HCT116 (cell line): ENCODE data around the gene SRGAP1. TPM values are rescaled to one million over a fixed set of nuclear protein-coding genes. Genes with fewer than 3 reads are reported as not detected.

Source experiments
- ATAC-seq: fragments of 200-7000 bp; cut with Tn5 transposase; 2 replicates; pipeline ENCODE4 v1.9.1; 2020; ENCODE audit warnings: mild to moderate bottlenecking, moderate library complexity
- BruUV-seq: library from RNA; stranded (reverse); fragments of 400-500 nt; replicated peaks from 2 replicates; lab custom pipeline; 2021; lab: Mats Ljungman, UMichigan
- CTCF ChIA-PET: fragments of 300-600 bp; sonication (Branson Sonifier 250); formaldehyde crosslinking; loops from one replicate; lab custom pipeline; 2021; ENCODE audit warnings: antibody characterized with exemption; lab: Charles Lee
- POLR2A ChIA-PET: fragments of 300-600, 350-600 bp; sonication (Branson Sonifier 250); formaldehyde crosslinking; loops from one replicate; lab custom pipeline; 2021; ENCODE audit warnings: antibody characterized with exemption; lab: Charles Lee
- RAD21 ChIA-PET, 2 experiments: fragments of 300-600 bp; sonication (Branson Sonifier 250); formaldehyde crosslinking; loops; one replicate each; lab custom pipeline; 2023; ENCODE audit warnings: low total read pairs in 2 of 2; ENCODE audit not compliant: uncharacterized antibody in 2 of 2, unreplicated experiment in 2 of 2, low non-redundant PET in 1 of 2; lab: Charles Lee
- DNase-seq: peaks from one replicate; pipeline ENCODE4 v3.0.0-alpha.2; 2010; ENCODE audit warnings: low read depth, low spot score
- H2AFZ ChIP-seq: fragments of 200-600 bp; shearing (Covaris generic), sonication (generic); 2 replicates; pipeline ENCODE4 v1.6.1; 2017; ENCODE audit warnings: low read depth, mixed run types, mixed read lengths, antibody characterized with exemption, low read length; ENCODE audit not compliant: poor library complexity, severe bottlenecking
- H3K27ac ChIP-seq: 2 replicates; pipeline ENCODE4 v1.5.1; 2012; ENCODE audit warnings: low read depth, low read length
- H3K27me3 ChIP-seq: fragments of 200-600 bp; sonication (generic); 2 replicates; pipeline ENCODE4 v1.6.1; 2016; ENCODE audit warnings: mixed run types, low read length, mixed read lengths; ENCODE audit not compliant: insufficient read depth
- H3K36me3 ChIP-seq, 2 experiments: fragments of 200-500 bp in 1 of 2; fragments of 200-600 bp in 1 of 2; sonication (Bioruptor generic) in 1 of 2; sonication (generic) in 1 of 2; 2 replicates each; pipeline versions ENCODE4 v1.5.1 to v1.6.1; 2014 to 2016; ENCODE audit warnings: low read length in 2 of 2, inconsistent platforms in 1 of 2, mixed read lengths in 1 of 2, mixed run types in 1 of 2; ENCODE audit not compliant: insufficient read depth in 2 of 2, control insufficient read depth in 1 of 2
- H3K4me1 ChIP-seq, 2 experiments: fragments of 200-600 bp in 1 of 2; sonication (generic) in 1 of 2; 2 replicates each; pipeline versions ENCODE4 v1.5.1 to v1.6.1; 2012 to 2017; ENCODE audit warnings: low read length in 2 of 2, inconsistent platforms in 1 of 2, mild to moderate bottlenecking in 1 of 2, mixed read lengths in 1 of 2, mixed run types in 1 of 2, moderate library complexity in 1 of 2; ENCODE audit not compliant: insufficient read depth in 2 of 2, control insufficient read depth in 1 of 2
- H3K4me2 ChIP-seq: fragments of 200-600 bp; sonication (generic); 2 replicates; pipeline ENCODE4 v1.6.1; 2017; ENCODE audit warnings: mixed run types, low read length, mixed read lengths
- H3K4me3 ChIP-seq, 2 experiments: fragments of 200-600 bp in 1 of 2; sonication (generic) in 1 of 2; replicated peaks in 1 of 2; 2 replicates each; pipeline ENCODE4 v1.5.1; 2011 to 2016; ENCODE audit warnings: low read length in 2 of 2, control low read depth in 1 of 2, low read depth in 1 of 2, mild to moderate bottlenecking in 1 of 2, mixed read lengths in 1 of 2, mixed run types in 1 of 2
- H3K79me2 ChIP-seq: fragments of 200-600 bp; sonication (generic); 2 replicates; pipeline ENCODE4 v1.6.1; 2017; ENCODE audit warnings: mild to moderate bottlenecking, mixed run types, low read length, moderate library complexity, mixed read lengths; ENCODE audit not compliant: insufficient read depth
- H3K9ac ChIP-seq: fragments of 200-600 bp; sonication (generic); 2 replicates; pipeline ENCODE4 v1.6.1; 2016; ENCODE audit warnings: low read length, mixed read lengths
- H3K9me2 ChIP-seq: fragments of 200-600 bp; sonication (generic), shearing (Covaris generic); 2 replicates; pipeline ENCODE4 v1.6.1; 2017; ENCODE audit warnings: mixed run types, mild to moderate bottlenecking, moderate library complexity; ENCODE audit not compliant: insufficient read depth
- H3K9me3 ChIP-seq, 2 experiments: fragments of 200-500 bp in 1 of 2; fragments of 200-600 bp in 1 of 2; sonication (Bioruptor generic) in 1 of 2; sonication (generic) in 1 of 2; 2 replicates each; pipeline ENCODE4 v1.6.1; 2014 to 2017; ENCODE audit warnings: low read length in 2 of 2, mixed read lengths in 2 of 2, inconsistent platforms in 1 of 2, low read depth in 1 of 2, mild to moderate bottlenecking in 1 of 2, mixed run types in 1 of 2, moderate library complexity in 1 of 2; ENCODE audit not compliant: control insufficient read depth in 1 of 2, insufficient read depth in 1 of 2
- H4K20me1 ChIP-seq: fragments of 200-600 bp; sonication (generic), shearing (Covaris generic); 2 replicates; pipeline ENCODE4 v1.6.1; 2017; ENCODE audit warnings: mixed run types, mild to moderate bottlenecking, moderate library complexity; ENCODE audit not compliant: insufficient read depth
- CBX3 ChIP-seq: IDR thresholded peaks from 2 replicates; pipeline ENCODE4 v1.6.1; 2012; ENCODE audit warnings: low read depth
- CEBPB ChIP-seq: IDR thresholded peaks from 2 replicates; pipeline ENCODE4 v1.6.1; 2012; ENCODE audit warnings: low read depth
- EGR1 ChIP-seq: IDR thresholded peaks from 2 replicates; pipeline ENCODE4 v1.6.1; 2012; ENCODE audit warnings: low read depth
- POLR2AphosphoS5 ChIP-seq: IDR thresholded peaks from 2 replicates; pipeline ENCODE4 v1.6.1; 2011; ENCODE audit warnings: mild to moderate bottlenecking, low read depth, low read length, moderate library complexity
- RAD21 ChIP-seq: IDR thresholded peaks from 2 replicates; pipeline ENCODE4 v1.6.1; 2012; ENCODE audit warnings: low read depth, mild to moderate bottlenecking
- SIN3A ChIP-seq: IDR thresholded peaks from 2 replicates; pipeline ENCODE4 v1.6.1; 2012; ENCODE audit warnings: low read depth
- TCF7L2 ChIP-seq: IDR thresholded peaks from 2 replicates; pipeline ENCODE4 v1.7.0; 2011; ENCODE audit warnings: borderline replicate concordance, inconsistent platforms; ENCODE audit not compliant: insufficient read depth, insufficient read length; ENCODE audit errors: extremely low read depth
- YY1 ChIP-seq: IDR thresholded peaks from 2 replicates; pipeline ENCODE4 v1.6.1; 2011; ENCODE audit warnings: low read length, low read depth, moderate library complexity, mild to moderate bottlenecking; ENCODE audit not compliant: insufficient replicate concordance; ENCODE audit errors: extremely low read depth
- ZFX ChIP-seq: fragments of 450-650 bp; IDR thresholded peaks from 2 replicates; pipeline ENCODE4 v1.6.1; 2017
- intact Hi-C: fragments of 100-400 bp; cut with micrococcal nuclease; formaldehyde crosslinking; loops from 2 replicates; pipeline ENCODE4 v1.10.0; 2022
- total RNA-seq: library from RNA; stranded (reverse); gene quantifications from one replicate; pipeline ENCODE4 v1.2.1, GENCODE V29; 2021; ENCODE audit not compliant: unreplicated experiment
- TF ChIP-seq, protein P1 (sequence below): IDR thresholded peaks from 2 replicates; pipeline ENCODE4 v1.6.1; 2012; ENCODE audit warnings: low read depth
- TF ChIP-seq, protein P2 (sequence below): IDR thresholded peaks from 2 replicates; pipeline ENCODE4 v1.6.1; 2012
- TF ChIP-seq, protein P3 (sequence below), 3 experiments: fragments of 200-600 bp in 1 of 3; sonication (generic) in 1 of 3; IDR thresholded peaks in 2 of 3; conservative IDR thresholded peaks in 1 of 3; 2 replicates each; pipeline ENCODE4 v1.5.1; 2012 to 2017; ENCODE audit warnings: low read depth in 2 of 3, low read length in 2 of 3, antibody characterized with exemption in 1 of 3, borderline replicate concordance in 1 of 3, control low read depth in 1 of 3, mild to moderate bottlenecking in 1 of 3, mixed read lengths in 1 of 3, mixed run types in 1 of 3, moderate library complexity in 1 of 3; ENCODE audit not compliant: insufficient read depth in 1 of 3
- TF ChIP-seq, protein P4 (sequence below): IDR thresholded peaks from 2 replicates; pipeline ENCODE4 v1.6.1; 2012

Gene SRGAP1
- total RNA-seq, 1 experiment from 2014 or later, result 16.6 TPM

DNA sequence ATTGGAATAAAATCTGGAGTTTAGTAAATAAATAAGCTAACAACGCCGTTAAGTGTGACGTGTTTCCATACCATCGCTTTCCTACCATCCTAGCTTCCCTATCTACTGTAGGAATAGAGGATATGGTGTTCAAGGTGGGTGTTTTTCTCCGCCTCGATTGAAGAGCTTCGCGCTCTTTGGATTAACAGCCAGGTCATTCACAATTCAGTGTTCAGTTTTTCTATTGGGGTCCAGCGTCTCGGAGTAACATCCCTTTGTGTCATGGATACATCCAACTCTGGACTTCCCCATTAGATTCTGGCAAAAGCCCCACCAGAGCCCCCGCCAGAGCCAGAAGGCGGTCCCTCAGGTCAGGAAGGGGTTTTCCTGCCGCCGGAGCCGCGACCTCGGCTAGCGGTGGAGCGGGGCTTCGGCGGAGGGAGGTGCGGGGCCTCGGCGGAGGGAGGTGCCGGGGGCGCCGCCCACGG lies 1.2 kb upstream of the SRGAP1 start (continued):
- TF ChIP-seq, protein P1, sequence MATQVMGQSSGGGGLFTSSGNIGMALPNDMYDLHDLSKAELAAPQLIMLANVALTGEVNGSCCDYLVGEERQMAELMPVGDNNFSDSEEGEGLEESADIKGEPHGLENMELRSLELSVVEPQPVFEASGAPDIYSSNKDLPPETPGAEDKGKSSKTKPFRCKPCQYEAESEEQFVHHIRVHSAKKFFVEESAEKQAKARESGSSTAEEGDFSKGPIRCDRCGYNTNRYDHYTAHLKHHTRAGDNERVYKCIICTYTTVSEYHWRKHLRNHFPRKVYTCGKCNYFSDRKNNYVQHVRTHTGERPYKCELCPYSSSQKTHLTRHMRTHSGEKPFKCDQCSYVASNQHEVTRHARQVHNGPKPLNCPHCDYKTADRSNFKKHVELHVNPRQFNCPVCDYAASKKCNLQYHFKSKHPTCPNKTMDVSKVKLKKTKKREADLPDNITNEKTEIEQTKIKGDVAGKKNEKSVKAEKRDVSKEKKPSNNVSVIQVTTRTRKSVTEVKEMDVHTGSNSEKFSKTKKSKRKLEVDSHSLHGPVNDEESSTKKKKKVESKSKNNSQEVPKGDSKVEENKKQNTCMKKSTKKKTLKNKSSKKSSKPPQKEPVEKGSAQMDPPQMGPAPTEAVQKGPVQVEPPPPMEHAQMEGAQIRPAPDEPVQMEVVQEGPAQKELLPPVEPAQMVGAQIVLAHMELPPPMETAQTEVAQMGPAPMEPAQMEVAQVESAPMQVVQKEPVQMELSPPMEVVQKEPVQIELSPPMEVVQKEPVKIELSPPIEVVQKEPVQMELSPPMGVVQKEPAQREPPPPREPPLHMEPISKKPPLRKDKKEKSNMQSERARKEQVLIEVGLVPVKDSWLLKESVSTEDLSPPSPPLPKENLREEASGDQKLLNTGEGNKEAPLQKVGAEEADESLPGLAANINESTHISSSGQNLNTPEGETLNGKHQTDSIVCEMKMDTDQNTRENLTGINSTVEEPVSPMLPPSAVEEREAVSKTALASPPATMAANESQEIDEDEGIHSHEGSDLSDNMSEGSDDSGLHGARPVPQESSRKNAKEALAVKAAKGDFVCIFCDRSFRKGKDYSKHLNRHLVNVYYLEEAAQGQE, result no peak
- TF ChIP-seq, protein P2, sequence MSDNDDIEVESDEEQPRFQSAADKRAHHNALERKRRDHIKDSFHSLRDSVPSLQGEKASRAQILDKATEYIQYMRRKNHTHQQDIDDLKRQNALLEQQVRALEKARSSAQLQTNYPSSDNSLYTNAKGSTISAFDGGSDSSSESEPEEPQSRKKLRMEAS, result no peak

DNA sequence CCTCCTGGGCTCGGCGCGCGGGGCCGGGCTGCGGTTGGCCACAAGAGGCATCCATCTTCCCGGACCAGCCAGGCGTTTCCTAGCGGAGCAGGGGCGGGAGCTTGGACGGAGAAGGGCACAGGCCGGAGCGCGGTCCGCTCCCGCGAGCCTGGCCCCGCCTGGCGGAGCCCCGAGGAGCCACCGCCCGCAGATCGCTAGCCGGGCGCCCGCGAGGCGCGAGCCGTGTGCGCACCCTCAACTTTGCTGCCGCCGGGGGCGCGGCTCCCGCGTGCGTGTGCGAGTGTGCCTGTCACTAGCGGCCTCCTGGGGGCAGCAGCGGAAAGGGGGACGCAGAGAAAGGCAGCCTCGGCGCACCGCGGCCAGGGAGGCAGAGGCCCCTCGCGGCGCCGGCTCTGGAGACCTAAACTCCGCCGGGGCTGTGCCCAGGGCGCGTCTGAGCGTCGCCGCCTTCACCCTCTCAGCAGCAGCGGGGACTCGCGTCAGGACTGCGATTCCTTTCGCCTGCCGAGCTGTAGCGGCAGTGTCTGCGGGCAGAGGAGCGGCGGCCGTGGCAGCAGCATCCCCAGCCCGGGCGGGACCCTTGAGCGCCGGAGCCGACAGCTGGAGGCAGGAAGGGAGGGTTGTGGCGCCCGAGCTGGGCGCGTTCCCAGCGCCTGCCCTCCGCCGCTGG lies 644 bp upstream of the SRGAP1 start:
- no TSS peak for BruUV-seq
- intact Hi-C loops, result loop anchor here (1.0 to 10.0 kb wide), 5 partner anchors 75 to 563 kb away; no protein-coding TSS in a partner anchor
- POLR2A ChIA-PET, result interaction anchor here (1.1 kb wide), 1 partner anchor 10 kb away, joined by 3 read pairs; no protein-coding TSS in a partner anchor
- H3K4me1 ChIP-seq, result peaks cover 7 to 25% of the 10 kb centered on the region in 2 experiments; a peak in 3 of 4 replicates
- no peak overlapping the region for H2AFZ ChIP-seq
- CTCF ChIA-PET, result interaction anchor here (0.6 to 2.6 kb wide), 5 partner anchors 10 to 393 kb away, joined by 3 to 11 read pairs (median 7); no protein-coding TSS in a partner anchor
- TF ChIP-seq RAD21 (peak; percentile 99), TCF7L2 (peak; percentile 58), POLR2AphosphoS5 (peak; percentile 59), YY1 (peak; percentile 51), SIN3A (no peak), CEBPB (no peak), CBX3 (0 out of 2 replicates have a peak, but pooled peaks have one; percentile 72), EGR1 (peak; percentile 68; the same call in 1 of the 2 replicates), ZFX (peak; percentile 49; the same call in 1 of the 2 replicates)
- TF ChIP-seq, protein P3, sequence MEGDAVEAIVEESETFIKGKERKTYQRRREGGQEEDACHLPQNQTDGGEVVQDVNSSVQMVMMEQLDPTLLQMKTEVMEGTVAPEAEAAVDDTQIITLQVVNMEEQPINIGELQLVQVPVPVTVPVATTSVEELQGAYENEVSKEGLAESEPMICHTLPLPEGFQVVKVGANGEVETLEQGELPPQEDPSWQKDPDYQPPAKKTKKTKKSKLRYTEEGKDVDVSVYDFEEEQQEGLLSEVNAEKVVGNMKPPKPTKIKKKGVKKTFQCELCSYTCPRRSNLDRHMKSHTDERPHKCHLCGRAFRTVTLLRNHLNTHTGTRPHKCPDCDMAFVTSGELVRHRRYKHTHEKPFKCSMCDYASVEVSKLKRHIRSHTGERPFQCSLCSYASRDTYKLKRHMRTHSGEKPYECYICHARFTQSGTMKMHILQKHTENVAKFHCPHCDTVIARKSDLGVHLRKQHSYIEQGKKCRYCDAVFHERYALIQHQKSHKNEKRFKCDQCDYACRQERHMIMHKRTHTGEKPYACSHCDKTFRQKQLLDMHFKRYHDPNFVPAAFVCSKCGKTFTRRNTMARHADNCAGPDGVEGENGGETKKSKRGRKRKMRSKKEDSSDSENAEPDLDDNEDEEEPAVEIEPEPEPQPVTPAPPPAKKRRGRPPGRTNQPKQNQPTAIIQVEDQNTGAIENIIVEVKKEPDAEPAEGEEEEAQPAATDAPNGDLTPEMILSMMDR (IDR thresholded peaks at IDR 0.05 in 2 of 3, conservative IDR thresholded peaks at IDR 0.05 in 1 of 3; ENCODE audit: borderline replicate concordance in 1 of 3, insufficient read depth in 1 of 3, low read depth in 2 of 3, low read length in 2 of 3), result peak; percentile 72 to 96 (median 87)
- TF ChIP-seq, protein P2, result peak; percentile 85
- TF ChIP-seq, protein P4, sequence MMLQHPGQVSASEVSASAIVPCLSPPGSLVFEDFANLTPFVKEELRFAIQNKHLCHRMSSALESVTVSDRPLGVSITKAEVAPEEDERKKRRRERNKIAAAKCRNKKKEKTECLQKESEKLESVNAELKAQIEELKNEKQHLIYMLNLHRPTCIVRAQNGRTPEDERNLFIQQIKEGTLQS, result no peak
- H3K27me3 ChIP-seq, result no peaks in the 10 kb centered on the region
- no peaks in the 10 kb centered on the region for H3K9me3 ChIP-seq
- no peaks in the 10 kb centered on the region for H3K36me3 ChIP-seq
- H3K4me2 ChIP-seq, result peak overlapping the region; percentile 91
- H3K27ac ChIP-seq, result peak overlapping the region; percentile 80
- ATAC-seq (peak; percentile 88), DNase-seq (peak; percentile 86)
- H3K9ac ChIP-seq, result peak overlapping the region; percentile 85
- H4K20me1 ChIP-seq, result no peaks in the 10 kb centered on the region
- RAD21 ChIA-PET, result interaction anchor here in 1 of 2 experiments (1.2 to 1.5 kb wide), 2 partner anchors 338 to 413 kb away, joined by 4 to 11 read pairs; no protein-coding TSS in a partner anchor
- no peaks in the 10 kb centered on the region for H3K9me2 ChIP-seq
- H3K4me3 ChIP-seq, result peak overlapping the region; percentile 77 to 97
- H3K79me2 ChIP-seq, result peaks cover 45% of the 10 kb centered on the region
